DOHH2 (cell line): ENCODE results near the gene OR13A1.
"Not testable (repeated sequence)": the region's sequence is repeated elsewhere in the genome, so short reads cannot be mapped to it uniquely, and the experiment has no call there.

Source experiments
- CTCF ChIP-seq: fragments of 200-600 bp; sonication (generic); IDR thresholded peaks from one replicate; pipeline ENCODE4 v1.5.1; 2014; ENCODE audit warnings: antibody characterized with exemption, mild to moderate bottlenecking, low read depth, low read length; ENCODE audit not compliant: poor library complexity, severe bottlenecking
- EZH2phosphoT487 ChIP-seq: fragments of 200-600 bp; sonication (generic); IDR thresholded peaks from 2 replicates; pipeline ENCODE4 v1.6.1; 2017; ENCODE audit warnings: borderline replicate concordance, mild to moderate bottlenecking, antibody characterized with exemption, low read length, moderate library complexity, mixed read lengths

DNA sequence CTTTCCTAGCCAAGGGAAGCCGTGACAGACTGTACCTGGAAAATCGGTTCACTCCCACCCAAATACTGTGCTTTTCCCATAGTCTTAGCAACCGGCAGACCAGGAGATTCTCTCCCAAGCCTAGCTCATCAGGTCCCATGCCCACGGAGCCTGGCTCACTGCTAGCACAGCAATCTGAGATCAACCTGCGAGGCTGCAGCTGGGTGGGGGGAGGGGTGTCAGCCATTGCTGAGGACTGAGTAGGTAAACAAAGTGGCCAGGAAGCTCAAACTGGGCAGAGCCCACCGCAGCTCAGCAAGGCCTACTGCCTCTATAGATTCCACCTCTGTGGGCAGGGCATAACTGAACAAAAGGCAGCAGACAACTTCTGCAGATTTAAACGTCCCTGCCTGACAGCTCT, 43.6 kb upstream of the OR13A1 start:
- TF ChIP-seq CTCF, EZH2phosphoT487: not testable (repeated sequence)
